ENCODE results near the gene NUP210.
"Not testable (repeated sequence)": the region's sequence is repeated elsewhere in the genome, so short reads cannot be mapped to it uniquely, and the experiment has no call there.

The NUP210 gene

DNA sequence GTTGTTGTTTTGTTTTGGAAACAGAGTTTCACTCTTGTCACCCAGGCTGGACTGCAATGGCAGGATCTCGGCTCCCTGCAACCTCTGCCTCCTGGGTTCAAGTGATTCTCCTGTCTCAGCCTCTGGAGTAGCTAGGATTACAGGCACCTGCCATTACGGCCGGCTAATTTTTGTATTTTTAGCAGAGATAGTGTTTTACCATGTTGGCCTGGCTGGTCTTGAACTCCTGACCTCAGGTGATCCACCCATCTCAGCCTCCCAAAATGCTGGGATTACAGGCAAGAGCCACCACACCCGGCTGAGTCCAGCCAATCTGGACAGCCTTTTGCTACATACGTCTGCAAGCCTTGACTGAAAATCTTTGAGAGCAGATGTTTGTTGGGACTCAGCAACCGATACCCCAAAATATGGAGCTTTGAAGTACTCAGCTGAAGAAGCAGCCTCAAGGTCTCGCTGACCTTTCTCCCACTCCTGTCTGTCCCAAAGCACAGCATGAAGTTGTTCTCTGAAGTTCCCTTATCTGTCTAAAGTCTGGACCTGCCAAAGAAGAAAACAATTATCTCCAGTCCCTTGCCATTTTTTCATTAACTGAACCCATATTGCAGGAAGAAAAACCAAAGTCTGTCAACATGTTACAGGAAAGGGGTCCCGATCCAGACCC is 9.6 kb upstream of the NUP210 start:
- no peak for DNase-seq

DNA sequence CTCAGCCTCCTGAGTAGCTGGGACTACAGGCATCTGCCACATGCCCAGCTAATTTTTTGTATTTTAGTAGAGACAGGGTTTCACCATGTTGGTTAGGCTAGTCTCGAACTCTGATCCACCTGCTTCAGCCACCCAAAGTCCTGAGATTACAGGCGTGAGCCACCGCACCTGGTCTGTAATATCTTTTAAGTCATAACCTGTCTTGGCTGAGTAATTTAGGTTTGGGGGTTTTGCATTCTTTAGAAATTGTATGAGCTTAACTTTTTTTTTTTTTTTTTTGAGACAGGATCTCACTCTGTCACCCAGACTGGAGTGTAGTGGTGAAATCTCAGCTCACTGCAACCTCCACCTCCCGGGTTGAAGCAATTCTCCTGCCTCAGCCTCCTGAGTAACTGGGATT is 8.6 kb upstream of the NUP210 start:
- DNase-seq: not testable (repeated sequence)

GRCh38 chr3:13427662-13428603 is 7.8 kb upstream of the NUP210 start:
- DNase-seq: no peak

DNA sequence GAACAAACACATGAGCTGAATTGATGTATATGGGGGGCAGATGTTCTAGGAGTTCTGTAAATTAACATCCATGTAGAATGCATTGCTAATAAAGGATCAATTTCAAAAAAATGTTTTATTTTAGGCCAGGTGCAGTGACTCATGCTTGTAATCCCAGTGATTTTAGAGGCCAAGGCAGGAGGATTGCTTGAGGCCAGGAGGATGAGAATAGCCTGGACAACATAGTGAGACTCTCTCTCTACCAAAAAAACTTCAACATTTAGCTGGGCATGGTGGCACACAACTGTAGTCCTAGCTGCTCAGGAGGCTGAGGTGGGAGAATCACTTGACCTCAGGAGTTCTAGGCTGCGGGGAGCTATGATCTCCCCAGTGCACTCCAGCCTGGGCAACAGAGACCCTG is 6.5 kb upstream of the NUP210 start:
- DNase-seq: no peak

DNA sequence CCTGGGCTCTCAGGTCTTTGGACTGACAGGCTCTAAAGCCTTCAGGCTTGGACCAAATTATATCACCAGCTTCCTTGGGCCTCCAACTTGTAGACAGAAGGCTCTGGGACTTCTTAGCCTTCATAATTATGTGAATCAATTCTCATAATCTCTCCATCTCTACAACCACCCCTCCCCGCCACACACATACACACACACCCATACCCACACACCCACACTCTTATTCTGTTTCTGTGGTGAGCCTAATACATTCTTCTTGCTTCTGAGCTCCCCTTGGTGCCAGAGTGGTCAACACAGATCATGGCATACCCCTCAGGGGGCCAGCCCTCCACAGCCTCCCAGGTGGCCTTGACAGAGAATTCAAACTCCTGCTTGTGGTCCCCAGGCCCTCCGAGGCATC is 5.6 kb upstream of the NUP210 start:
- no peak for DNase-seq

GRCh38 chr3:13424865-13425617 is 4.9 kb upstream of the NUP210 start:
- DNase-seq: no peak

- no peak for DNase-seq
These were observed 4.2 kb upstream of the NUP210 start for GRCh38 chr3:13424141-13424844.

DNA sequence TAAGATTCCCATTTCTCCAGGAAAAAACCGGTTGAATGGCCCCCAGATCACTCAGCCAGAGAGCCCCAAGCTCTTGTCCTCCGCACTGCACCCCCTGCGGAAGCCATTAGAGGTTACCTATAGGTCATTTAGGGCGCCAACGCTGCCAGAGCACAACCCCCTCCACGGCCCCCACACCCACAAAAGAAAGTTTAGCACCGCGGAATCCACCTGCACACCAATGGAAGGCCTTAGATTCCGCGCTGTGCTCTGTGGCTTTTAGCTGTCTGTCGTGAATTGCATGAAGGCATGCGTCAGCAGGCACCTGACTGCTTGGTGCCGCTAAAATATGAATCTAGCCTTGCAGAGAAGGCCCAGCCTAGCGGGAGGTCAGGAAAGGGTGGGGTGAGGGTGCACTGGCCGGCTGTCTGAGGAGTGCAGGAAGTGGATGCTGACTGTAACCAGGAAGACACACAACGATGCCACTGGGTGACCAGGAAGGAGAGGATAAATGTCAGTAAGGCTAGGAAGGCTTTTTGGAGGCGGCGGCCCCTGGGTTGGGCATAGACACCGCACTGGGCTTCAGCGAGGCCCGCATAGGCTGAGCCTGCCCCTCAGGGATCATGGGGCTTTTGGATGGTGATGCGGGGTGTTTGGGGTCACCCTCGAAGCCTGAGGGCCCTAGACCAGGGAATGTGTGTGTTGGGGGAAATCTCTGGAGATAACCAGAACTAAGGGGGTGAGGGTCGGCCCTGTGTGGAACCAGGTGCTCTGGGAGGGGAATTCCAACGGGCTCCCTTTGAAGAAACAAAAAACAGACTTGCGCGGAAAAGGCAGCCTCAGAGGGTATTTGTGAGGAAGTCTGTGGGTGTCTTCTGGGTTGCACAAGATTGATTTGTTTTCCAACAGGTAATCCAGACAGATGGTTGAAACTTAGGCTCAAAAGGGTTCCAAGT is 976 bp upstream of the NUP210 start:
- DNase-seq: peak; percentile 34

DNA sequence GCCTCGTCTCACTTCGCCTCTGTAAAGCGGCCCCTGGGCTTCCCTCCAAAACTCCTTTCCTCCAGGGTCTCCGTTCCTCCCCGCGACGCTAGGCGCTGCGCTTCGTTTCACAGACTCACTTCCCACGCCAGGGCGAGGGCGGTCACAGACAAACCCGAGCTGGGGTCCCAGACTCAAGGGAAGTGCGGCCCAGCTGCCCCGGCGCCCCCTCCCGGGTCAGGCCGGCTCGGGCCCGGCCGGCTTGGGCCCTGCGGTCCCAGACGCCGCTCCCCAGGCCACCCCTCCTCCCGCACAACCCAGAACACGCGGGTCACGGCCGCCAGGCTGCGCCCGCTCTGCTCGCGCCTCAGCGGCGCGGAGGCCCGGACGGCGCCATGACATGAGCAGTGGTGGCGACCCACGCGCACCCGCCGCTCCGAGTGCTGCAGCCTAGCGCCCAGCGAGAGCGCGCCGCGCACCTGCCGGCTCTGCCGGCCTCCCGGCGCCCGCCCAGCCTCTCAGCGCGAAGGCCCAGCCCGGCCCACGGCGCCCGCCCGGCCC is 547 bp downstream of the NUP210 start:
- peak; percentile 25 for DNase-seq

- DNase-seq: no peak
These were observed 2.8 kb downstream of the NUP210 start for GRCh38 chr3:13417166-13417947.

GRCh38 chr3:13415997-13416793 is 3.9 kb downstream of the NUP210 start:
- no peak for DNase-seq

- no peak for DNase-seq
These were observed 4.7 kb downstream of the NUP210 start for GRCh38 chr3:13415236-13415986.

- no peak for DNase-seq
These were observed 5.9 kb downstream of the NUP210 start for GRCh38 chr3:13414040-13414729.

DNA sequence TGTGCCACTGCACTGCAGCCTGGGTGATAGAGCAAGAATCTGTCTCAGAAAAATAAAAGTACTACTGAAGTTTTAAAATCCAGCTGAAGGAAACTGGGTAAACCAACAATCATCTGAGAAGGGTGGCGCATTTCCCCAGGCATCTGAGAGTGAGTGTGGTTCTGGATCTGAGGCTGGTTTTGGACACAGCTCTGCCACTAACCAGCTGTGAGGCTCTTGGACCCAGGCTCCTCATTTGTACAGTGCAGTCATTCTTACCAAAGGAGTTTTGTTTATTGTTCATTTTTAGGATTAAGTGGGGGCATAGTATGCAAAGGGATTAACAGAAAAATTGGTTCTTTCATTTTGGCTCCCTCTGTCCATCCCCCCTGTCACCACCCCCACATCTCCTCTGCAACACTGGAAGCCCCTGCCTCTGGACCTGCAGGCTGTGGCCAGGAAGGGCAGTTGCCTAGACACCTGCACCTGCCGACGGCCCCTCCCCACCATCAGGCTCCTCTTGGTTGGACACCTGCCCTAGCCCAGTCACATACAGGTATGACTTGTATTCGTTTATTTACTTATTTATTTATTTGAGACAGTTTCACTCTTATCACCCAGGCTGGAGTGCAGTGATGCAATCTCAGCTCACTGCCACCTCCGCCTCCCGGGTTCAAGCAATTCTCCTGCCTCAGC is 8.8 kb downstream of the NUP210 start:
- peak; percentile 39 for DNase-seq

DNA sequence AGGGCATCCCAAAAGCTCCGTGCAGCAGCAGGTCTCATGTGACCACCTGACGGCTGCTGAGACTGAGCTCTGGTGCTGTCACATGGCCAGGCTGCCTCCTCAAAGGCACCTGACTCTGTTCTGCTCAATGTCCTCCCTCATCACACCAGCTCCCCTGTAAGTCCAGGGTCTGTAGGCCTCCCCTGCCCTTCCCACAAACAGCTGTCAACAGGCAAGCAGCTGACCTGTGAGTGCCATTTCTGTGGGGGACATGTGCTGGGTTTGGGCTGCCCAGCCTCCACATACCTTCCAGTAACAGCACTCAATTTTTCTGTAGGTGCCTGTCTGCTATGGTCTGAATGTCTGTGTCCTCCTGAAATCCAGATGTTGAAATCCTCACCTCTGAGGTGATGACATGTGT is 11.2 kb downstream of the NUP210 start:
- DNase-seq: no peak

GRCh38 chr3:13407926-13408325 is 12.2 kb downstream of the NUP210 start:
- no peak for DNase-seq

DNA sequence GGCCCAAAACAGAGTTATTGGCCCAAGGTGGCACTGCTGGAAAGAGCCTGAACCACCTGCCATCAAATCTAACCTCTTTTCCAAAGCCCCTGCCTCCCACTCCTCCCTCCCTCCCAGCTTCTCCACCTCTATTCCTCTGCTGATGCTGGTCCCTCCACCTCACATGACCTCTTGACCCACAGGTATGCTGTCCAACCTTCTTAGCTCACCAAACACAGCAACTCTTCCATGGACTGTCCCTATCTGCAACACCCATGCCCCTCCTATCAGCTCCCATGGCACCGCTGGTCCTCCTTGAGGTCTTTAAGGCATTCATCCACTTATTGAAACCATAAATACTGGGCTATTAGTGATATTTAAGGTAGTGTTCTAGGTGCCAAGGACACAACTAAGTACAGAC is 12.6 kb downstream of the NUP210 start:
- no peak for DNase-seq

GRCh38 chr3:13406190-13406589 is 13.9 kb downstream of the NUP210 start:
- no peak for DNase-seq

All from NCI-H146 (cell line).